Cardiac fibroblast (primary cell): ENCODE results near the gene SH2D4B.

Source experiments
- DNase-seq, 2 donors: peaks; one replicate each; pipeline versions ENCODE4 v3.0.0 to v3.0.0-alpha.2; 2010; ENCODE audit warnings: low read depth in 2 of 2
- H3K4me3 ChIP-seq, 2 donors: replicated peaks in 1 of 2; 1 replicate in 1 of 2; 2 replicates in 1 of 2; pipeline ENCODE4 v1.5.1; 2011; ENCODE audit warnings: low read depth in 2 of 2, low read length in 2 of 2, mild to moderate bottlenecking in 2 of 2, moderate library complexity in 1 of 2
- CTCF ChIP-seq: IDR thresholded peaks from one replicate; pipeline ENCODE4 v1.5.1; 2011; ENCODE audit warnings: low read depth, mild to moderate bottlenecking, low read length, inconsistent platforms

SH2D4B gene

GRCh38 chr10:80506189-80506575 lies 31.5 kb upstream of the SH2D4B start:
- TF ChIP-seq CTCF, result no peak
- peak in 1 of 2 donors; percentile 82 for DNase-seq
- H3K4me3 ChIP-seq, result no peak overlapping the region

- no peak for DNase-seq
- H3K4me3 ChIP-seq, result no peak overlapping the region
- no peak for TF ChIP-seq CTCF
Measured at GRCh38 chr10:80506836-80507487, 30.7 kb upstream of the SH2D4B start.

- TF ChIP-seq CTCF, result no peak
- DNase-seq, result no peak
- no peak overlapping the region for H3K4me3 ChIP-seq
Measured at GRCh38 chr10:80509108-80509402, 28.6 kb upstream of the SH2D4B start.

- H3K4me3 ChIP-seq, result no peak overlapping the region
- TF ChIP-seq CTCF, result no peak
- peak; percentile 89 to 92 for DNase-seq
Measured at GRCh38 chr10:80509403-80510161, 28.1 kb upstream of the SH2D4B start.

- no peak for TF ChIP-seq CTCF
- no peak for DNase-seq
- H3K4me3 ChIP-seq, result no peak overlapping the region
Measured at GRCh38 chr10:80512031-80512526, 25.6 kb upstream of the SH2D4B start.

GRCh38 chr10:80513106-80513505 lies 24.6 kb upstream of the SH2D4B start:
- no peak for TF ChIP-seq CTCF
- H3K4me3 ChIP-seq, result no peak overlapping the region
- no peak for DNase-seq

- TF ChIP-seq CTCF, result no peak
- DNase-seq, result no peak
- H3K4me3 ChIP-seq, result no peak overlapping the region
Measured at GRCh38 chr10:80515511-80515910, 22.2 kb upstream of the SH2D4B start.
